ENCODE measurements around the gene DMPK.

DNA sequence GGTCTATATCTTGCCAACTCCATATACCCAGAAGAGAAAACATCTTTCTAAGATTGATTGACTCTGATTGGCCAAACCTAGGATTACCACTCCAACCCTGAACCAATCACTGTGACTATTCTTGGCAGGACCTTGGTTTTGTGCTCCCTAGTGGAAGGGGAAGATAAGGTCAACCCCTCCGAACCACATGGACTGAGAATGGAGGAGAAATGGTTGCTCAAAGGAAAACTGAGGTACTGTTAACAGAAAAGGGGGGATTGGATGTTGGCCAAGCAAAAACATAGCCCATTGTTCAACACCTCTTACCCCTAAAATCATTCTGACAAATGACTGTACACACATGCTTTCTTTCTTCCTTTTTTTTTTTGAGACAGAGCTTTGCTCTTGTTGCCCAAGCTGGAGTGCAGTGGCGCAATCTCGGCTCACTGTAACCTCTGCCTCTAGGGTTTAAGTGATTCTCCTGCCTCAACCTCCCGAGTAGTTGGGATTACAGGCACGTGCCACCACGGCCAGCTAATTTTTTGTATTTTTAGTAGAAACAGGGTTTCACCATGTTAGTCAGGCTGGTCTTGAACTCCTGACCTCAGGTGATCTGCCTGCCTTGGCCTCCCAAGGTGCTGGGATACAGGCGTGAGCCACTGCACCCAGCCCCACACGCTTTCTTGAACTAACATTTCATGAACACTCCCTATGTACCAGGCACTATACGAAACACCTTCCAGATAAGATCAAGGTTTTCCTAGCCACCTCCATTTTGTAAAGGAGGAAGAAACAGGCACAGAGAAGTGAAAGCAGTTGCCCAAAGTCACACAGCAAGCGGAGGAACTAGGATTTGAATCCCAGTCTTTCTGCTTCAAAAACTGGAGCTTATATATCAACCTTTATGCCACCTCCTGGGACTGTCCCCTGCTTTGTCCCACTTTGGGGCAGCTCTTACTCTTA is 42.5 kb downstream of the DMPK start:
- TF ChIP-seq, protein P1, sequence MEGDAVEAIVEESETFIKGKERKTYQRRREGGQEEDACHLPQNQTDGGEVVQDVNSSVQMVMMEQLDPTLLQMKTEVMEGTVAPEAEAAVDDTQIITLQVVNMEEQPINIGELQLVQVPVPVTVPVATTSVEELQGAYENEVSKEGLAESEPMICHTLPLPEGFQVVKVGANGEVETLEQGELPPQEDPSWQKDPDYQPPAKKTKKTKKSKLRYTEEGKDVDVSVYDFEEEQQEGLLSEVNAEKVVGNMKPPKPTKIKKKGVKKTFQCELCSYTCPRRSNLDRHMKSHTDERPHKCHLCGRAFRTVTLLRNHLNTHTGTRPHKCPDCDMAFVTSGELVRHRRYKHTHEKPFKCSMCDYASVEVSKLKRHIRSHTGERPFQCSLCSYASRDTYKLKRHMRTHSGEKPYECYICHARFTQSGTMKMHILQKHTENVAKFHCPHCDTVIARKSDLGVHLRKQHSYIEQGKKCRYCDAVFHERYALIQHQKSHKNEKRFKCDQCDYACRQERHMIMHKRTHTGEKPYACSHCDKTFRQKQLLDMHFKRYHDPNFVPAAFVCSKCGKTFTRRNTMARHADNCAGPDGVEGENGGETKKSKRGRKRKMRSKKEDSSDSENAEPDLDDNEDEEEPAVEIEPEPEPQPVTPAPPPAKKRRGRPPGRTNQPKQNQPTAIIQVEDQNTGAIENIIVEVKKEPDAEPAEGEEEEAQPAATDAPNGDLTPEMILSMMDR (IDR thresholded peaks at IDR 0.05; ENCODE audit: insufficient read depth, low read length): no peak
- TF ChIP-seq POLR2AphosphoS5 (IDR thresholded peaks at IDR 0.05; ENCODE audit: low read depth) (no peak), GABPA (IDR thresholded peaks at IDR 0.05; ENCODE audit: low read depth) (no peak)
- TF ChIP-seq, protein P2, sequence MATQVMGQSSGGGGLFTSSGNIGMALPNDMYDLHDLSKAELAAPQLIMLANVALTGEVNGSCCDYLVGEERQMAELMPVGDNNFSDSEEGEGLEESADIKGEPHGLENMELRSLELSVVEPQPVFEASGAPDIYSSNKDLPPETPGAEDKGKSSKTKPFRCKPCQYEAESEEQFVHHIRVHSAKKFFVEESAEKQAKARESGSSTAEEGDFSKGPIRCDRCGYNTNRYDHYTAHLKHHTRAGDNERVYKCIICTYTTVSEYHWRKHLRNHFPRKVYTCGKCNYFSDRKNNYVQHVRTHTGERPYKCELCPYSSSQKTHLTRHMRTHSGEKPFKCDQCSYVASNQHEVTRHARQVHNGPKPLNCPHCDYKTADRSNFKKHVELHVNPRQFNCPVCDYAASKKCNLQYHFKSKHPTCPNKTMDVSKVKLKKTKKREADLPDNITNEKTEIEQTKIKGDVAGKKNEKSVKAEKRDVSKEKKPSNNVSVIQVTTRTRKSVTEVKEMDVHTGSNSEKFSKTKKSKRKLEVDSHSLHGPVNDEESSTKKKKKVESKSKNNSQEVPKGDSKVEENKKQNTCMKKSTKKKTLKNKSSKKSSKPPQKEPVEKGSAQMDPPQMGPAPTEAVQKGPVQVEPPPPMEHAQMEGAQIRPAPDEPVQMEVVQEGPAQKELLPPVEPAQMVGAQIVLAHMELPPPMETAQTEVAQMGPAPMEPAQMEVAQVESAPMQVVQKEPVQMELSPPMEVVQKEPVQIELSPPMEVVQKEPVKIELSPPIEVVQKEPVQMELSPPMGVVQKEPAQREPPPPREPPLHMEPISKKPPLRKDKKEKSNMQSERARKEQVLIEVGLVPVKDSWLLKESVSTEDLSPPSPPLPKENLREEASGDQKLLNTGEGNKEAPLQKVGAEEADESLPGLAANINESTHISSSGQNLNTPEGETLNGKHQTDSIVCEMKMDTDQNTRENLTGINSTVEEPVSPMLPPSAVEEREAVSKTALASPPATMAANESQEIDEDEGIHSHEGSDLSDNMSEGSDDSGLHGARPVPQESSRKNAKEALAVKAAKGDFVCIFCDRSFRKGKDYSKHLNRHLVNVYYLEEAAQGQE (IDR thresholded peaks at IDR 0.05; ENCODE audit: insufficient replicate concordance, low read depth): no peak
